ENCODE results near the gene ADARB1. TPM values are rescaled to one million over a fixed set of nuclear protein-coding genes. Genes with fewer than 3 reads are reported as not detected.

The ADARB1 gene
- 6.6 to 10.8 TPM (median 9.6 TPM) in 5 replicates for total RNA-seq (2022; extraction: Qiagen RNA extraction)

GRCh38 chr21:45074048-45074817, at the start of gene ADARB1:
TSS of gene ADARB1 (plus strand) at chr21:45074580. CDS start at chr21:45171657, 97,077 bp downstream.

Other genes starting within 250 kb of the ADARB1 start
- gene PTTG1IP, start 200.9 kb upstream of the ADARB1 start, total RNA-seq (2022; extraction: Qiagen RNA extraction): 88.5 to 101 TPM (median 96.8 TPM) in 5 replicates
- gene ITGB2, start 153.7 kb upstream of the ADARB1 start, total RNA-seq (2022; extraction: Qiagen RNA extraction): 0.56 to 0.94 TPM (median 0.76 TPM) in 5 replicates
- gene SLX9, start 134.6 kb upstream of the ADARB1 start, total RNA-seq (2022; extraction: Qiagen RNA extraction): 43.8 to 57.8 TPM (median 56.0 TPM) in 5 replicates
- 17.3 to 24.7 TPM (median 19.4 TPM) in 5 replicates for gene POFUT2, start 213.3 kb downstream of the ADARB1 start, total RNA-seq (2022; extraction: Qiagen RNA extraction)

All from A549 treated with dexamethasone at 1 μM for 4 hours (cell line).